HG03521 (cell line): Measurements from ENCODE around the gene ONECUT1.
A peak's percentile ranks its signal among the peaks of the same experiment; 100 is the strongest.

Experiments used
- ATAC-seq: cut with Tn5 transposase; IDR thresholded peaks from one replicate; pipeline ENCODE4 v1.9.1; 2021; ENCODE audit warnings: mild to moderate bottlenecking, moderate library complexity; ENCODE audit not compliant: unreplicated experiment

The ONECUT1 gene

DNA sequence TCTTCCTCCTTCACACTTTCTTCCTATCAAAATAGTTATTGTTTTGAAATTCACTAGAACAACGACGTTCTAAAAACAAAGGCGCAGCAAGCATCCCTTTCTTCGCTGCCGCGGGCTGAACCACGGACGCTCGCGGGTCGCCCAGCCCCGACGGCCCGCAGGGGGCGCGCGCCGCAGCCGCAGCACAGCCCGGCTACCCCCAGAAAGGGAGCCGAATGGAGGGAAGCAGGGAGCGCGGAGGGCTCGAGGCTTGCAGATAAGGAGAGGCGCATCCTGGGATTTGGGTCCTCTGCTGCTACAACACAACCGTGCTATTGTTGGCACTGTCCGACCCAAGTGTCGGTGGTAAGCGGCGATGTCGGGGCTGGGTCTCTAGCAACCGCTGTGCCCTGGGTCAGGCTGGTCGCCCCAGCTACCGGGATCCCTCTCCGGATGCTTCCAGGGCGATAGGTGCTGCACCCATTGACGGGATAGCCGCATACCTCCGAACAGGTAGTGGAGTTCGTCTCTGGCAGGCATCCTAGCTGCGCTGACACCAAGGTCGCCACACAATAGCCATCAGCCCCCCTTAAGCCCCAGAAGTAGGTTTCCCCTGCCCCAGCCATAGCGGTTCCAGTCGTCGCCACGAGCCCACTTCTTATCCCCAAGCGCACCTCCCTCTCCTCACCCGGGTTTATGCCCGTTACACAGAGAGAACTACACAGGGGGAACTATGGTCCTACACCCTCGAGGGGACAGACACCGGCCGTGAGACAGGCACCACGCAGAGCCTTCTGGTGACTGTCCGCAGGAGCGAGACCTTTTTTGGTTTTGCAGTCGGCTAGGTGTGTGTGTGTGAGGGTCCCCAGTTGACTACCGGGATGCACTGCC is 6.0 kb downstream of the ONECUT1 start:
- ATAC-seq: no peak

DNA sequence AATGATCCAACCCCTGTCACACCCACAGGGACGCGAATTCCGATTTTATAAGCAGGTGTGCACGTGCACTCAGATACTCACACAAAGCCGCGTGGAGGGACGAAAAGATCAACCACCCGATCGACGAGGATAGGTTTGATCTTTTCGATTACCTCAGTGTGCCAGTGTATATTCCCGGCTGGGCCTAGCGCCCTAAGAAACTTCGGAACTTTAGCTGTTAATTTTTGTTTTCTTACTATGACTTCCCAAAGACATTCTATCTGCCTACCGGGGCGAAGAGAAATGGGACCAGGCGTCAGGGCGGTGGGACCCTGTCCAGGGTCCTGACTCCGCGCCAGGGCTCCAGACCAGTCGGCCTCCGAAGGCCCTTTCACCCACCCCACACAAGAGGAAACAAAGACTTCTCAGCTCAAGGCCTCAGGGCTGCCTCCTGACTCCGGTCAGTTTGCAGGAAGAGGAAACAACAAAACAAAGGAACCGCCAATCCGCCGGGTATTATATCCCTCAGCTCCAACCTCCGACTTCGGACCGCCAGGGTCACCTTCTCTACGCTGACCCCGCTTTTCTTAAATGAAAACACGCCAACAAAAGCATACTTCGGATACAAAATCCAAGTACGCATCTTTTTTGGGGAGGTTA is 6.8 kb downstream of the ONECUT1 start:
- no peak for ATAC-seq

DNA sequence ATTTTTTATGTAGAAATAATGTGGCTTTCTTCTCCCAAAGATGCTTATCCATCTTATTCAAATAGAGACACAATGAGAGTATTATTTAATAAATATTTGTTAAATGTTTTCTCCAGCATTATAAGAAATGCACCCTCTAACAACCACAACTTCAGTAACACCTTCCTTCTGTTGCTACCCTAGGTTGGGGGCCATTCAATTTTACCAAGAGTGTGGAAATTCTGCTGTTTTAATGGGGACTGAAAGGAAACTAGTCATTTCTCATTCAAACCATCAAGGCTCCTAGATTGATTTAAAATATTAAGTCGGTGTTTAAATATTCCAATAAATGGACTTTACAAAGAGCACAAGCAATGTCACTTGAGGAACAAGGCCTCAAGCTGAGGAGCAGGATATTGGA is 7.6 kb downstream of the ONECUT1 start:
- no peak for ATAC-seq

DNA sequence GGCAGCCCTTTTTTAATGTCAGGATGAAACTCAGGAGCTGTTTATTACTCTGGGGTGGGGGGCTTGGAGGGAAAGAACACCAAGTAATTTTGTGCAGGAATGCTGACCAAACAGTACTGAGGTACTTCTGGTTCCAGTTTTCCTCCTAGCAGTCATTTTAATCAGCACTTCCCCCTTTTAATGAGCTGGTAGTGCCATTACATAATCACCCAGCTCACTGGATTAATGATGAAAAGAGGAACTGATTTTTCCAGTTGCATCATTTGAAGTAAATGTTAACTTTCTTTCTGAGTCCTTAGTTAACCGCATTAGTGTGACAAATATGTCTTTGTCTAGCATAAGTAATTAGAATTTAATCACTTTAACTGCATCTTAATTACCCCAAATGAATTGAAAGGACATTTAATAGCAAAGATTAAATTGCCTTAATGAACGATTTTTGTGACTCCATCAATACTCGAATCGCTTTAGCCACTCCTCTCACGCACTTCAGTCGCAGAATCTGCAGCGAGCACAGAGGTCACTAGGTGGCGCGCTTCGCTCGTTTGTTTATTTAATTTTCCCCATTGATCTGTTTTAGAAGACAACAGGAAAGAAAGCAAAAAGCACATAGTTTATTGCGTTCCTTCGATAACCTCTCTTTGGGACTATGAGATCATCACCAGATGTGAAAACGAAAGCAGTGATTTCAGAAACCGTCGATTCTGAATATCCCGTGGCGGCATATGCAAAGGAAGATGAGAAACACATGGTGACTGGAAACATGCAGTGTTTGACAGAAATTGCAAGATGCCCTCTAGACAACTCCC is 9.8 kb downstream of the ONECUT1 start:
- ATAC-seq: peak; percentile 67

DNA sequence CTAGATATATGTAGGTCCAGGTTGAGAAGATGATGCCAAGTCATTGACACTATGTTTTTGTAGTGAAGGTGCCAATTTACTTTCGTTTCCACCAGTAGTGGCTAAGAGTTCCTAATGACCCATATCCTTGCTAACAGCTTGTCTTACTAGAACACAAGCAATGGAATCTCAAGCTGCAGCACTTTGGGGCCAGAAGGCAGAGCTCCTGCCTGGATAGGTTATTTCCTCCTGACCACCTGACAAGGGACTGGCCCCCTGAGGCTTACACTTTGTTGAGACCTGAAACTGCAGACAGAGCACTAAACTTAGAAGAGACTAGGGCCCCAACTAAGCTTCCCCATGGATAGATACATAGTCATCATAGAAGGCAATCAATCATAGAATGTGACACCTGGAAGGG is 11.7 kb downstream of the ONECUT1 start:
- no peak for ATAC-seq

DNA sequence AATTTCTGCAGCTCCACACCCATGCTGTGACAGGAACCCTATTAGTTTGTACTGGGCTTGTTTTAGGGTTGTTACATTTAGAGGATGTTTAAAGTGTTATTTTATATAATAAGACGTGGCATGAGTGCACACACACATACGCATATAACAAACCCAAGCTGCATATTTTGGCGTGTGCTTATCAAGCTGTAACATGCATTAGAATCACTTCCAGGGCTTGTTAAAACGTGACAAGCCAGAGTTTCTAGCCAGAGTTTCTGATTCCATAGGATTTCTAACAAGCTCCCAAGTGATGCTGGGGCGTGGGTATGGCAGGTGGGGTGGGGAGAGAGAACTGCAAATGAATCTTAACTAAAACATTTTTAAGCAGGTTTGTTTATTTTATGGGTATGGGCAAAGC is 17.4 kb downstream of the ONECUT1 start:
- no peak for ATAC-seq

DNA sequence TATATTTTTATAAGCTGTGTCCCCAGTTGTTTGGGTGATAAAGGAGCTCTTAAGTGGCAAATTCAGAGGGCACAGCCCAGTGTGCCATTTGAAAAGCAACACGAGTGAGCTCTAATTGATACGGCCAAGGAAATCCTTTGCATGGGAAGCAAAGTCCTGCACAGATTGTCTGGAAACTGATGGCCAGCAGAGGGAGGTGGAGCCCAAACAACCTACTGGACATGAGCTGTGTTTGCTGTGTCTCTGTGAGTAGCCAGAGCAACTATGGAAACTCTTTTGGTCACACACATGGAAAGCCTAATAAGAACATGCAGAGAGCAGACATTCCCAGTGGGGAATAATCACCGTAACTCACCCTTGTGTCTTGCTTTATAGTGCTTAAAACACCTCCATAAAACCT is 24.4 kb downstream of the ONECUT1 start:
- ATAC-seq: no peak

DNA sequence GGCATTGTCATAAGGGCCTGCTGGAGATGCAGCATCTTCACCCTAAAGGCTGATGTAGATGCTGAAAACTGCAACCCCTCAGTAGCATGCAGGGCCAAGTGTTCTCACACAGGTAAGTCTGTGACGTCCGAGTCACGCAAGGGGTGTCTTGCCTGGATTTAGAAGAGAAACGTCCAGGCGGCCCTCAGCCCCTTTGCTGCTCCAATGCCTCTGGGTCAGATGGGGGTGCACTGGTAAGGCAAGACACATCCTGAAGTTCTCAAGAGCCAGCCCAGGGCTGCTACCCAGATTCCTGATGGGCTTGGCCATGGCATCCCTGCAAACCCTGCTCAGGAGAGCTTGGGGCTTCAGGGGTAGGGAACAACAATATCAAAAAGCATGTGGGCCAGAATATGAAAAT is 25.4 kb downstream of the ONECUT1 start:
- ATAC-seq: no peak

DNA sequence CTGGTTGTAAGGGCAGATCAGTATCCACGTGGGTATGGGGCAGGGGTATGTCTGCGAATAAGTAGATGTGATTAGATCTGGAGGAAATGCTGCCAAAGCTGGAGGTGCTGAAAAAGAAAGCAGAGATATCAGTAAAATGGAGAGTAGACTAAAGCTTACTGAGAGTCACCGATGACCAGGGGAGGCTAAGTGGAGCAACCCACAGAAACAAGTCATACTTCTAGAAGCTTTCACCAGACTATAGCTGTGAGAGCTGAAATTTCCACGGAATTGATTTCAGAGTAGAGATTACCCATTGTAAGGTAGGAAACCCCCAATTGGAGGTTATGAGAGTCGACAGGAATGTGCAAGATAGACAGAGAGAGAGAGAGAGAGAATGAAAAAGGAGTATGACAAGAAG is 27.5 kb downstream of the ONECUT1 start:
- ATAC-seq: no peak

DNA sequence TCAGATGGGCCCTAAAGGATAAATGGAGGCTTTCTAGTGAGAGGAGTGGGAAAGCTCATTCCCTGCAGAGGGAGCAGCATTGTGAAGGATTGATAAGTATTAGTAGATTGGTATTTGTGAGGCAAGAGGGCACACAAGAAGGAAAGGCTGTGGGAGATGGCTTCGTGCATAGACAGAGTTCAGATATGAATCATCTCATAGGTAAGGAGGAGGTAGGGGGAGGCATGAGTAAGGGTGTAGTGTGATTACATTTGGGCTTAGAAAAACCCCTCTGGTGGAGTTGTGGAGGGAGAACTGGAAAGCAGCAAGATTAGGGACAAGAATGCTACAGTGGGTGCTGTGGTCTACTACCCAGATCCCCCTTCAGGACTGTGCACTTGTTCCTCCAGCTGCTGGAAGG is 29.6 kb downstream of the ONECUT1 start:
- ATAC-seq: no peak

DNA sequence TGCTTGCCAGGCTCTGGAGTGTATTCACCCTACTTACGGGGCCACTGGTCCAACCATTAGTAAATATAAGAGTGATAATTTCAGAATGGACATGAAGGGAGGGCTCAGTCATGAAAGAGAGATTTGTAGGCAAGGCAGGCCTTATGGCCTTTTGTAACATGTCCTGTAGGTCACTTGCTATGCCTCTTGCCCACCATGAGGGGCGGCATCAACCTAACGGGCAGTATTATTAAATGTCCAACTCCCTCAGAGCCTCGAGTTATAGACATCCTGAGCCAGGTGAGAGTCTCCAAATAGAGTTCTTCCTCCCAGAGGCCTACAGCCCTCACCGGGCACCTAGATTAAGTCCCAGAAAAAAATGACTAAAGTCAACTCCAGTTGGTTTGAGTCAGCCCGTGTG is 30.2 kb downstream of the ONECUT1 start:
- ATAC-seq: no peak

DNA sequence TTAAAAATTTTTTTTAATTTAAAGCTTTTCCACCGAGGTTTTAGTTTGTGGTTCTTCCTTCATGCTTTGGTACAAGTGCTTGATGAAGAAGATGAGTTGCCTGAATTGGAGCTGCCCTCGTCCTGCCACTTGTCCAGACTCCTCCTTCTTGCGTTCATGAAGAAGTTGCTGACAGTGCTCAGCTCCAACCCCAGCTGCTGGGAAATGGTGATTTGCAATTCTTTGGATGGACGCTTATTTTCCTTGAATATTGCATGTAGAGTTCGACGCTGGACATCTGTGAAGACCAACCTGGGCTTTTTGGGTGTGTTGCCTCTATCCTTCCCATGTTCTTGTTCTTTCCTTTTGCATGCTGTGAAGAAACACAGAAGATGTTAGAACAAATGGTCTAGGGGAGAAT is 32.6 kb downstream of the ONECUT1 start:
- no peak for ATAC-seq

DNA sequence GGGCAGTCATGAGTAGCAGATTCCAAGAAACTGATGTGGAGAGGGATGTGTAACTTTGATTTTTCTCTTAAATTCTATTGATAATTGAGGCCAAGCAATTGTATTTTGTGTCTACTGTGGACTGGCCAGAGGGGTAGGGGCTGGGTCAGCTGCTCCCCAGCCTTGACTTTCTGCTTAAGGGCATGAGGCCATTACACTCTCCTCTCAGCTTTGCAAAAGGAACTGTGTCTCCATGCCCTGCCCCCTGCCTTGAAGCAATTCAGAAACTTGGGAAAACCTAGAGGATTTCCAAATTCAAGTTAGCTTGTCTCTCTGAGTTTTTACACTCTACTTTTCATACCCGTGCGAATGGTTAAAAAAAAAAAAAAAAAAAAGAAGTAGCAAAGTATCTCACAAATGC is 38.6 kb downstream of the ONECUT1 start:
- no peak for ATAC-seq

DNA sequence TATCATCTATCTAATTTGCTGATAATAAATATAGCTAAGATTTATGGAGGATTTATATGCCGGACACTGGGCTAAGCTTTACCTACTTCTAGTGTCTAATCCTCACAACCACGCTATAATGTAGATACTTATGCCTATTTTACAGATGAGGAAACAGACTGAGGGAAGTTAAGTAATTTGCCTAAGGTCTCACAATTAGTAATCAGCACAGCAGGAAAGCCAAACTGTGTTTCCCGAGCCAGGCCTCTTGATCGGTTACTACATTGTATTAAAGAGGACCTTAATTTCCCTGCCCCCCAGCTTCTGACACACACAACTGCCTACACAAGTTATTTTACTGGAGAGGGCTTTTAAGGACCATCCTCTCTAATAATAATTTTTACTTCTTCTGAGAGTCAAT is 40.9 kb downstream of the ONECUT1 start:
- ATAC-seq: no peak

DNA sequence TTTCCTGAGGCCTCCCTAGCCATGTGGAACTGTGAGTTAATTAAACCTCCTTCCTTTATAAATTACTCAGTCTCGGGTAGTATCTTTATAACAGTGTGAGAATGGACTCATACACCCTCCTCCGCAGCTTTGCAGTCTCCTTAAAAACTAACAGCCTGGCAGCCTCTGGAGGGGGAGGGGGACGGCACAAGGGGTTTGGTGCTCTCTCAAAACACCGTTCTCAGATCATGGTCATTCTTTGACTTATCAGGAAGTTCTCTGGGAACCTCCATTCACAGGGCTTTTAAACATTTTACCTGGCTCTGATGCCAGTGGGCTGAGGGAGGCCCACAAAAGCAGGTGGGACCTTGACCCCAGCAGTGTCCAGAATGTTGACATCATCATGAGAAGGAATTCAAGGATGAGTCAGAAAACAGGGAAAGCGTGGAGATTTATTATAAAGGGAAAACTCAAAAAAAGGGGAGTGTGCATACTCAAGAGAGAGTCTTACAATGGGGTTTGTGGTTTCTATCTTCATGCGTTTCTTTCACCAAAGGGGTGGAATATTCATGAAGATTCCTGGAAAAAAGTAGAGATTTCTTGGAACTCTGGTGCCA is 43.9 kb downstream of the ONECUT1 start:
- ATAC-seq: no peak

DNA sequence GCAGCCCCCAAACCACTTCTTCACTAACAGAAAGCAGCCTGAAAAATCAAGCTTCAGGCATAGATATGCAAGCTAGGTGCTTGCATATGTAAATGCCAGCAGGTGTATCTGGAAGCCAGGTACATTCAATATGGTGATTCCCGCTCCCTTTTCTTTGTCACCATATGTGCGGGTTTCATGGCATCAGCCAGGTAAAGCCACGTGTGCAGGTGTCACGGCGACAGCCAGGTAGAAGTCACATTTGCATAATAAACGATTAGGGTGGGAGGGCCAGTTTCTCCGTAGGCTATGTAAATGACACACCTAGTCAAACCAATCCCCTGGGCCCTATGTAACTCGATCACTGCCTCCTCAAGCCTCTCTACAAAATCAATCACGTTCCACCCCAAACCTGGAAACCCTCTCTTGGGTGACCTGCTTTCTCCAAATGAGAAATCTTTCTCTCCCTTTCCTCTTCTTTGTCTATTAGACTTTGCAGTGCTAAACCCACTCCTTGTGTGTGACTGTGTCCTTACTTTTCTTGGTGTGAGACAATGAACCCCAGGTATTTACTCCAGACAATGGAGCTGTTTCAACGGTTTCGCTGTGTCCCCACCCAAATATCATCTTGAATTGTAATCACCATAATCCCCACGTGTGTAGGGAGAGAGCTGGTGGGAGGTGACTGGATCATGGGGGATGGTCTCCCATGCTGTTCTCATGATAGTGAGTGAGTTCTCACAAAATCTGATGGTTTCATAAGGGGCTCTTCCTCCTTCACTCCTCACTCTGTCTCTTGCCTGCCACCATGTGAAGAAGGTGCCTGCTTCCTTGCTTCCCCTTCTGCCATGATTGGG is 44.6 kb downstream of the ONECUT1 start:
- ATAC-seq: no peak

DNA sequence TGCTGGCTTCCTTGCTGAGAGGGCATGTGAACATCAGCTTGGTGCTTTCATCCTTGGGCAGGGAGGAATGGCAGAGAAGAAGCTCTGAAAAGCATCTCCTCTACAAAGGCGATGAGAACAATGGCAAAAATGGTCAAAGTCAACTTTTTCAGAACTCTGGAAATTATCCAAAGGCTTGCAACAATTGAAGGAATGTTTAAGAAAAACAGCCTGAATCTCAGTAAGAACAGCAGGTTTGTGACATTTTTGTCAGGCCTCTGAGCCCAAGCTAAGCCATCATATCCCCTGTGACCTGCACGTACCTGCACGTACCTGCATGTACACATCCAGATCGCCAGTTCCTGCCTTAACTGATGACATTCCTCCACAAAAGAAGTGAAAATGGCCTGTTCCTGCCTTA is 51.8 kb downstream of the ONECUT1 start:
- ATAC-seq: no peak

DNA sequence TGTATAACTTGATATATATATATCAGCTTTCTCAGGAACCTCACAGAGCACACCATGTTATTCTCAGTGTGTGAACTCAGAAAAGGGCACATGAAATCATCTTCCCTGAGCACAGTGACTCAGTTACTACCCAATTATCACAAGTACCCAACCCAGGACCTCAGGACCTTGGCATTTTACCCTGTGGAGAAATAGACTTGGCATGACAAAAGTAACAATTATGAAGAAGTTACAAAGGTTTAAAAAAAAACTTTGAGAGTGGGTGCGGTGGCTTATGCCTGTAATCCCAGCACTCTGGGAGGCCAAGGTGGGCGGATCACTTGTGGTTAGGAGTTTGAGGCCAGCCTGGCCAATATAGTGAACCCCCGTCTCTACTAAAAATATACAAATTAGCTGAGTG is 52.4 kb downstream of the ONECUT1 start:
- no peak for ATAC-seq

DNA sequence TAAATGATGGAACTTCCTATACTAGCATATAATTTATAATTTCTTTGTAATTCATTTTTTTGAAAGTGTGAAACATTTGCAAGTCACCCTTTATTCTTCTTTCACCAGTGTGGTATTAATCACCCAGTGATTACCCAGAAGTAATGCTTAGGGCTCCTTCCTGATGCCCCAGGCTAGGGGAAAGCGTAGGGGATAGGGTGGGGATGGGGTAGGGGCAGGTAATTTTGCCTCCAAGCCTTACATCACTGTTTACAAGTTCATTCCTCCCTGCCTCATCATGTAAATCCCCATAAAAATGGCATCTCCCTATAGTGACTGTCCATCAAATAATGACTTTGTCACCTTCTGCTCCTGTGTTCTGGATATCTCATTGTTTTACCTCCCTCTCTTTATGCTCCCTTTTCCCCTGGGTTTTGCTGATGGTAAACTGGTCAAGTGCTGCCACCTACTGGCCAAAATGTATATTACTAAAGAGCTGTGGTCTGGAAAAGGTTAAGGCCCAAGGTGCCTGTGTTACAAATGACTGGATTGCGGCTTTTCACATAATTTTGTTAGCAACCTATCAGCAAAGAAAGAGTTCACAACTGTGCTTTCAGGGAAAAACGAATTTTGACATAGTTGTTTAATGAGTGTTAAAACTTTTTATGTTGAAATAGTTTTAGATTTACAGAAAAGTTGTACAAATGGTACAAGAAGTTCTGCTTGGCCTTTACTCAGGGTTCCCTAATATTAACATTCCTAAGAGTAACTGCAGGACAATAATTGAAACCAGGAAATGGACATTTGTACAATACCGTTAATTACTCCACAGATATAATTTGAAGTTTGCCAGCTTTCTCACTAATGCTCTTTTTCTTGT is 54.7 kb downstream of the ONECUT1 start:
- no peak for ATAC-seq

DNA sequence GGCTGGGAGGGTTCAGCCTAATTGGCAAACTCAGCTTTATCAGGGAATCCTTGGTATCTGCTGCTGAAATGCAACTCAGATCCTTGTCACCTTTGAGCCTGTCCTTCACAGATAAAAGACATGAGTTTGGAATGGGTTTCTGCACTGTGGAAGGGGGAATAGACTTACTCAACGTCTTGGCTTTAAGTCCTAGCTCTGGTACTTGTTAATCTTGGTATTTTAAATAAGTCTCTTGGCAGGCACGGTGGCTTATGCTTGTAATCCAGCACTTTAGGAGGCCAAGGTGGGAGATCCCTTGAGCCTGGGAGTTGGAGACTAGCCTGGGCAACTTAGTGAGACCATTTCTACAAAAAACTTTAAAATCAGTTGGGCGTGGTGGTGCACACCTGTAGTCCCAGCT is 55.8 kb downstream of the ONECUT1 start:
- no peak for ATAC-seq
